Endothelial cell (in vitro differentiated cells): ENCODE data around the gene PCED1A. TPM values are rescaled to one million over a fixed set of nuclear protein-coding genes. Genes with fewer than 3 reads are reported as not detected.
A peak's percentile ranks its signal among the peaks of the same experiment; 100 is the strongest.

Experiments used
- DNase-seq: peaks from one replicate; pipeline ENCODE4 v3.0.0; 2021; ENCODE audit warnings: low spot score
- H3K27ac Mint-ChIP-seq: one replicate; pipeline ENCODE4 v1.8.0; 2021; ENCODE audit warnings: mixed read lengths, inconsistent platforms; ENCODE audit not compliant: unreplicated experiment
- H3K27me3 Mint-ChIP-seq: one replicate; pipeline ENCODE4 v1.8.0; 2021; ENCODE audit warnings: mild to moderate bottlenecking, moderate library complexity, mixed read lengths, inconsistent platforms; ENCODE audit not compliant: unreplicated experiment
- H3K36me3 Mint-ChIP-seq: one replicate; pipeline ENCODE4 v1.8.0; 2021; ENCODE audit warnings: mild to moderate bottlenecking, low read depth, mixed read lengths, inconsistent platforms; ENCODE audit not compliant: unreplicated experiment
- H3K4me1 Mint-ChIP-seq: one replicate; pipeline ENCODE4 v1.8.0; 2021; ENCODE audit warnings: mild to moderate bottlenecking, mixed read lengths, inconsistent platforms; ENCODE audit not compliant: unreplicated experiment
- H3K4me3 Mint-ChIP-seq: one replicate; pipeline ENCODE4 v1.8.0; 2021; ENCODE audit warnings: mild to moderate bottlenecking, mixed read lengths, inconsistent platforms; ENCODE audit not compliant: unreplicated experiment
- H3K9me3 Mint-ChIP-seq: one replicate; pipeline ENCODE4 v1.8.0; 2021; ENCODE audit warnings: mixed read lengths, inconsistent platforms; ENCODE audit not compliant: unreplicated experiment
- total RNA-seq: library from RNA; stranded (reverse); fragmentation: NEBNext Ultra II Directional; extraction: Animal tissue kit (Norgen Biotek cat#: 25700); gene quantifications from one replicate; pipeline ENCODE4 v1.2.1, GENCODE V29; 2021; ENCODE audit not compliant: unreplicated experiment
- TF ChIP-seq, protein P1 (sequence below): fragments of 200-600 bp; sonication (generic); IDR thresholded peaks from one replicate; pipeline ENCODE4 v1.5.0; 2021; ENCODE audit warnings: antibody characterized with exemption; ENCODE audit not compliant: unreplicated experiment

PCED1A gene
- total RNA-seq, 1 donor from 2014 or later: 30.9 TPM

DNA sequence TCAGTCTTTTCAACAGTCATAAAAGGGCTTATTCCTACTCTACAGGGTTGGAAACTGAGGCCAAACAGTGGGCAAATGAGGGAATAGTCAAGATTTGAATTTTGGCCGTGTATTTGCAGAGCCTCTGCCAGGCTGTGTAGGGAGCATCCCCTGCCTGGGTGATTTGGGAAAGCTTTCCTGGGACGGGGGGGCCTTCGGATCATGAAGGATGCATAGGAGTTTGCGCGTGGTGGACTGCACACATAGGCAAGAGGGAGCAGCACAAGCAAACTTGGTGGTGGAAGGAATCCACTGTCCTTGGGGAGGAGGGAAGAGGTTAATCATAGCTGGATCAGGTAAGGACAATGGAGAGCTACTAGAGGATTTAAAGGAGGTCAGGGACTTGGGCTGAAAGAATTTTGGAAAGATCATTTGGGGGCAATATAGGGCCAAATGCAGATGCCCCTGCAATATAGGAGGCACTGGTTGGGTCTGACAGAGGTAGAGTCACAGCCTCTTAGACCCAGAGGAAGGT is 35.3 kb upstream of the PCED1A start:
- no peak overlapping the region for H3K27ac Mint-ChIP-seq
- peak overlapping the region; percentile 60 for H3K4me3 Mint-ChIP-seq

DNA sequence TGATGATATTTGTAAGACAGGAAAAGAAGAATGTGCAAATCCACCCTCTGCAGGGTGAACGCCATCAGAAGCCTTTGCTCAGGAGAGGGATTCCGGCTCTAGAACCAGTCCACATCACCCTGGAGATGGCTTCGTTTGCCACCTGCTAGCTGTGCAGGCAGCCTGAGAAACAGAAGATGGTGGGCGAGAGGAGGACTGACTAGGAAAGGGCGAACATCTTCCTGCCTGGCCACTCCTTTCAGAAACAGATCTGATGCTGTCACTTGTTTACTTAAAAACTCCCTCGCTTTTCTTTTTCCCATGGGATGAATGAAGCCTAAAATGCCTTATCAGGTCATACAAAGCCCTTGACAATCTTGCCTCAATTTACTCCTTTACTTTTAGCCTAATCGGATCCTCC is 34.0 kb upstream of the PCED1A start:
- Mint-ChIP-seq H3K4me1 (peaks cover 29% of the 10 kb centered on the region), H3K36me3 (peaks cover 8% of the 10 kb centered on the region), H3K9me3 (no peaks in the 10 kb centered on the region), H3K4me3 (peak overlapping the region; percentile 91), H3K27ac (peak overlapping the region; percentile 5), H3K27me3 (peaks cover 2% of the 10 kb centered on the region)
- no peak for DNase-seq
- TF ChIP-seq, protein P1, sequence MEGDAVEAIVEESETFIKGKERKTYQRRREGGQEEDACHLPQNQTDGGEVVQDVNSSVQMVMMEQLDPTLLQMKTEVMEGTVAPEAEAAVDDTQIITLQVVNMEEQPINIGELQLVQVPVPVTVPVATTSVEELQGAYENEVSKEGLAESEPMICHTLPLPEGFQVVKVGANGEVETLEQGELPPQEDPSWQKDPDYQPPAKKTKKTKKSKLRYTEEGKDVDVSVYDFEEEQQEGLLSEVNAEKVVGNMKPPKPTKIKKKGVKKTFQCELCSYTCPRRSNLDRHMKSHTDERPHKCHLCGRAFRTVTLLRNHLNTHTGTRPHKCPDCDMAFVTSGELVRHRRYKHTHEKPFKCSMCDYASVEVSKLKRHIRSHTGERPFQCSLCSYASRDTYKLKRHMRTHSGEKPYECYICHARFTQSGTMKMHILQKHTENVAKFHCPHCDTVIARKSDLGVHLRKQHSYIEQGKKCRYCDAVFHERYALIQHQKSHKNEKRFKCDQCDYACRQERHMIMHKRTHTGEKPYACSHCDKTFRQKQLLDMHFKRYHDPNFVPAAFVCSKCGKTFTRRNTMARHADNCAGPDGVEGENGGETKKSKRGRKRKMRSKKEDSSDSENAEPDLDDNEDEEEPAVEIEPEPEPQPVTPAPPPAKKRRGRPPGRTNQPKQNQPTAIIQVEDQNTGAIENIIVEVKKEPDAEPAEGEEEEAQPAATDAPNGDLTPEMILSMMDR: no peak

More for the DNA sequence above, 35.3 kb upstream of the PCED1A start:
- DNase-seq: no peak
- H3K27me3 Mint-ChIP-seq: peaks cover 2% of the 10 kb centered on the region
- peaks cover 8% of the 10 kb centered on the region for H3K36me3 Mint-ChIP-seq
- TF ChIP-seq, protein P1: no peak
- H3K4me1 Mint-ChIP-seq: peaks cover 23% of the 10 kb centered on the region
- H3K9me3 Mint-ChIP-seq: no peaks in the 10 kb centered on the region

DNA sequence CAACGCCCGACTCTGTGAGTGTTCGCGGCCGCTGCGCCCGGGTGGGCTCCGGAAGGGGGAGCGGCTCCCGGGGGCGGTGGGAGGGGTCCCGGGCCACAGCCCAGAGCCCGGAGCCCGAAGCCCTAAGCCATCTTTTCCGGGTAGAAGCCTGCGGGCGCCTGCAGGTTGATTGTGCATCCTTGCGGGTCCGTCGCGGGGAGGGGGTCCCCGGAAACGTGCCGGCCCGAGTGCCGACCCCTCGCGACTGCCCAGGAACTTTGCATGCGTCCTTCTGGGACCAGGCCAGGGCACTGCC is 33.2 kb upstream of the PCED1A start:
- DNase-seq: peak; percentile 82
- Mint-ChIP-seq H3K4me3 (peak overlapping the region; percentile 91), H3K4me1 (peaks cover 31% of the 10 kb centered on the region), H3K36me3 (peaks cover 8% of the 10 kb centered on the region), H3K9me3 (no peaks in the 10 kb centered on the region), H3K27ac (peak overlapping the region; percentile 48), H3K27me3 (peaks cover 2% of the 10 kb centered on the region)
- TF ChIP-seq, protein P1: no peak

DNA sequence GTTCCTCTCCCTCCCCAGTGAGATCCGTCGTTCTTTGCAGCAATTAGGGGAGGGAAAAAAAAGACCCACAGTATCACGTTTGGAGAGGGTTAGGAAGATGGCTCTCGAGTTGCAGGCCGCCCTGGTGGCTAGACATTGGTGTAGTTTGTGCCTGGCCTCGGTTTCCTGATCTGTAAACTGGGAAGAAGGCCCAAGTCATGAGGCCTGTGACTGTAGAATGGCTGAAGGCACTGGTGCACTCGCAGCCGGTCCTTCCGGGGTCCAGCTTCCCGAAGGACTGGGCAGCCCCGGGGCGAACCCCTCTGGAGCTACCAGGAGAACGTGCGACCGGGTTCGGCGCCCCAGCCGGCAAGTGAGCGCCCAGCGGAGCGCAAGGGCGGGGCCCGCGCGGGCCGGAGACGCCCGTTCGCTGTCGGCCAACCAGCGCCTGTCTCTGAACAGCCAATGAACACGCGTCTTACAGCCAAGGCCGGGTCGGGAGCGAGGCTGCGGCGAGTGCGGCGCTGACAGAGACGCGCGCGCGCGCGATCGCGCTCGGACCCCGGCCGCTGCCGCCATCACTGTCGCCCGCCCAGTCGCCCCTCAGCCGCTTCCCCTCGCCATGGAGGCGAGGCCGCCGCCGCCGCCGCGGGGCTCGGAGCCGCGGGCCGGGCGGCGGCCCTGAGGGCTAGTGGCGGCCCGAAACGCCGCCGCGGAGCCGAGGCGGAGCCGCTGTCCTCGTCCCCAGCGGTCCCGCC is 32.7 kb upstream of the PCED1A start, which contains the start of gene PTPRA:
TSS of gene PTPRA (plus strand) at position 472 of the 737 bp plus-strand sequence. CDS start 90,797 bp downstream, outside the sequence.
- no peaks in the 10 kb centered on the region for H3K9me3 Mint-ChIP-seq
- DNase-seq: peak; percentile 90
- H3K27me3 Mint-ChIP-seq: peaks cover 2% of the 10 kb centered on the region
- peaks cover 8% of the 10 kb centered on the region for H3K36me3 Mint-ChIP-seq
- TF ChIP-seq, protein P1: no peak
- peak within 1 kb of the TSS; percentile 48 for H3K27ac Mint-ChIP-seq
- H3K4me3 Mint-ChIP-seq: peak within 1 kb of the TSS; percentile 91
- H3K4me1 Mint-ChIP-seq: peaks cover 31% of the 10 kb centered on the region

- H3K27ac Mint-ChIP-seq: no peak overlapping the region
- TF ChIP-seq, protein P1: no peak
- H3K4me3 Mint-ChIP-seq: peak overlapping the region; percentile 91
- peaks cover 31% of the 10 kb centered on the region for H3K4me1 Mint-ChIP-seq
- peaks cover 2% of the 10 kb centered on the region for H3K27me3 Mint-ChIP-seq
- H3K9me3 Mint-ChIP-seq: no peaks in the 10 kb centered on the region
- DNase-seq: peak; percentile 43
- H3K36me3 Mint-ChIP-seq: peaks cover 8% of the 10 kb centered on the region
Observed at GRCh38 chr20:2872459-2873009, 32.1 kb upstream of the PCED1A start.
